COR-L47 (cell line): ENCODE measurements around the gene MCC.

ENCODE experiments used
- DNase-seq: peaks from one replicate; lab custom pipeline; 2025; lab: John Stamatoyannopoulos, UW

The MCC gene

GRCh38 chr5:113245427-113246225 is 242.6 kb downstream of the MCC start:
- no peak for DNase-seq

GRCh38 chr5:113244966-113245365 is 243.3 kb downstream of the MCC start:
- no peak for DNase-seq

GRCh38 chr5:113243349-113243664 is 244.9 kb downstream of the MCC start:
- DNase-seq, result no peak

- DNase-seq, result no peak
These were observed 245.5 kb downstream of the MCC start for GRCh38 chr5:113242481-113243348.

GRCh38 chr5:113240951-113241726 is 247.1 kb downstream of the MCC start:
- DNase-seq, result no peak

- no peak for DNase-seq
These were observed 248.2 kb downstream of the MCC start for GRCh38 chr5:113240032-113240431.

GRCh38 chr5:113237893-113238292 is 250.4 kb downstream of the MCC start:
- DNase-seq, result no peak

- no peak for DNase-seq
These were observed 251.5 kb downstream of the MCC start for GRCh38 chr5:113236536-113237288.

- no peak for DNase-seq
These were observed 252.4 kb downstream of the MCC start for GRCh38 chr5:113235884-113236283.

GRCh38 chr5:113234546-113234945 is 253.7 kb downstream of the MCC start:
- no peak for DNase-seq

- no peak for DNase-seq
These were observed 254.6 kb downstream of the MCC start for GRCh38 chr5:113233606-113234005.

GRCh38 chr5:113232667-113233066 is 255.6 kb downstream of the MCC start:
- DNase-seq, result no peak

- DNase-seq, result no peak
These were observed 256.0 kb downstream of the MCC start for GRCh38 chr5:113232221-113232620.

GRCh38 chr5:113231653-113232000 is 256.6 kb downstream of the MCC start:
- DNase-seq, result no peak

- no peak for DNase-seq
These were observed 257.3 kb downstream of the MCC start for GRCh38 chr5:113230711-113231652.

- DNase-seq, result no peak
These were observed 260.5 kb downstream of the MCC start for GRCh38 chr5:113227798-113228197.

GRCh38 chr5:113226116-113226736 is 262.0 kb downstream of the MCC start:
- DNase-seq, result no peak

GRCh38 chr5:113225259-113225658 is 263.0 kb downstream of the MCC start:
- DNase-seq, result no peak

- DNase-seq, result no peak
These were observed 263.6 kb downstream of the MCC start for GRCh38 chr5:113224605-113225065.
